NCI-H146 treated with DMSO at 0.1 percent for 48 hours (cell line): ENCODE data around the gene GALNT6.
"Not testable (repeated sequence)": the region's sequence is repeated elsewhere in the genome, so short reads cannot be mapped to it uniquely, and the experiment has no call there.

Experiments
- DNase-seq: peaks from one replicate; lab custom pipeline; 2025; ENCODE audit not compliant: unreplicated experiment; lab: John Stamatoyannopoulos, UW

Gene GALNT6

DNA sequence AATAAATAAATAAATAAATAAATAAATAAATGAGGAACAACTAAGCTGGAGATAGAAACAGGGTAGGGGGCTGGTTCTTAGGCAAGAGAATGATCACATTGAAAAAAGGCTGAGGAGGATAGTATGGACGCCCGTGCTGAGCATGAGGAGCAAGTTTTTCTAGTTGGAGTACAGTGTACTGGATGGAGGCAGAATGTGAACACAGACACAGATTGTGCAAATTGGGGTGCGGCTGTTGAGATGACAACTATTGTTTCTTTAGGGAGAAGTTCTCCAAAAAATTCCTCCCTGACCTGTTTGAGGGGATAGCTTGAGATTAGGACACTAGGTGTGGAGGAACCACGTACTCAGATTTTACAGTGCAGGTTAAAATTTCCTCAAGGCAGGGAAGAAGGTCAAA lies 66.3 kb downstream of the GALNT6 start:
- no peak for DNase-seq

- DNase-seq = no peak
Measured at GRCh38 chr12:51323966-51324895, 67.0 kb downstream of the GALNT6 start, which contains the start of gene BIN2. TSS of gene BIN2 (minus strand) at chr12:51324174. CDS start at chr12:51324102, 72 bp downstream.

- DNase-seq = no peak
Measured at GRCh38 chr12:51323317-51323960, 67.8 kb downstream of the GALNT6 start.

GRCh38 chr12:51322452-51322851 lies 68.8 kb downstream of the GALNT6 start:
- DNase-seq = no peak

DNA sequence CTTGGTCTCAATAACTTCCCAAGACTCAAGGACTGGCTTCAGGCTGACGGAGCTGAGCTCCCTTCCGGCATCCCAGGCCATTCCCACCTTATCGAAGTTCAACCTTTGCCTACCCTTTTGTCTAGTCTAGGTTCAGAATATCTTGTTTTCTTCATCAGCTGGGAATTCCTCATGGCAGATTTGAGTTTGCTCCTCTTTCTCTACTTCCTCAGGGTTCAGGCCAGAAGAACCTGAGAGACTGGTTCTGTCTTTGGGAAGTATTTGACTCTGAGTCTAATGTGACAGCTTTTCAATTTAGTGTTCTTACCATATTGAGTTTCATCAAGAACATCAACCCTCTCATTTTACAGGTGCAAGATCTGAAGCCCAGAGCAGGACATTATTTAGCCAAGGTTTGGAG lies 69.3 kb downstream of the GALNT6 start:
- DNase-seq = no peak

GRCh38 chr12:51320695-51321320 lies 70.4 kb downstream of the GALNT6 start:
- DNase-seq = no peak

GRCh38 chr12:51320311-51320694 lies 70.9 kb downstream of the GALNT6 start:
- no peak for DNase-seq

GRCh38 chr12:51318846-51319599 lies 72.2 kb downstream of the GALNT6 start:
- no peak for DNase-seq

GRCh38 chr12:51318057-51318806 lies 73.0 kb downstream of the GALNT6 start:
- not testable (repeated sequence) for DNase-seq

DNA sequence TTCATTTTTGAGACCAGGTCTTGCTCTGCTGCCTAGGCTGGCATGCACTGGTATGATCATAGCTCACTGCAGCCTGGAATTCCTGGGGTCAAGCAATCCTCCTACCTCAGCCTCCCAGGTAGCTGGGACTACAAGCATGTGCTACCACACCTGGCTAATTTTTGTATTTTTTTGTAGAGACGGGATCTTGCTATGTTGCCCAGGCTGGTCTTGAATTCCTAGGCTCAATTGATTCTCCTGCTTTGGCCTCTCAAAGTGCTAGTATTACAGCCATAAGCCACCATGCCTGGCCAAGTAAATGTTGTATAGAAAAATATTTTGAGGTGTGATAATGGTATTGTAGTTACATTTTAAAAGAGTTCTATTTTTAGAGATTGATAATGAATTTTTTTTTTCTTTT lies 79.8 kb downstream of the GALNT6 start:
- DNase-seq = no peak

DNA sequence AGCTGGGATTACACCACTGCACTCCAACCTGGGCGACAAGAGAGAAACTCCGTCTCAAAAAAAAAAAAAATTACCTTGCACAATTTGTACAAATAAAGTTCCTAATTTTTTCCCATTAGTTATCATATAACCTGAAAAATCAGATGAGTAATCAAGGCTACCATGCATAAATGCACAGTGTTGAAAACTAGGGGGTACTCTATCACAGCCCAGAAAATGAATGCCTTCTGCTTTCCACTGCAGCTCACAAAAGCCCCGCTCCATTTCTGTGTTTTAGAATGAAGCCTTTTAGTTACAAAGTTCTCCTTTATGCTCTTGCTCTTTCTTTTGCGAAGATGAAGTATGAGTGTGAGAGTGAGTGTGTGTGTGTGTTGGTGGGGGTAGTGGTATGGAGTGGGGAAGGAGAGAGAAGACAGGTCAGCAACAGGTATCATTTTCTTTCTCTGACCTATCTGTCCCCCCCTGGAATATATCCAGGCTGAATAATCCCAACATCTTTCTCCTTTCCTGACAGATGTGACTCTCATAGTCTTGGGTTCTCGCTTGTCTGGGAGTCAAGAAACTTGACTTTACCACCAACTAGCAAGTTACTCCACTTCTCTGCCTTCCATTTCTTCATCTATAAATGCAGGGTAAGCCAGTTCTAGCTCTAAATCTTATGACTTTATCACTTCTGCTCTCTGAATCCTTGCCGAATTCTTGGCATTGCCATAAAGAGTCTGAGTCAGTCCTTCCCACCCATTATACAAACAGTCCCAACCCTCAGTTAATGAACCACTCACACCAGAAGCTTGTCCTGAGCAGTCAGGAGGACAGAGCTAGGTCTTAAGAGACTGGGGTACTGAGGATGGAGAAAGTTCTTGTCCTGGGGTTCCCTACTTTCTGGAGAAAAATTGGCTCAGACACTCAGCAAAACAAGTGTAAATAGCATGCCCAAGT lies 83.3 kb downstream of the GALNT6 start:
- DNase-seq = no peak

DNA sequence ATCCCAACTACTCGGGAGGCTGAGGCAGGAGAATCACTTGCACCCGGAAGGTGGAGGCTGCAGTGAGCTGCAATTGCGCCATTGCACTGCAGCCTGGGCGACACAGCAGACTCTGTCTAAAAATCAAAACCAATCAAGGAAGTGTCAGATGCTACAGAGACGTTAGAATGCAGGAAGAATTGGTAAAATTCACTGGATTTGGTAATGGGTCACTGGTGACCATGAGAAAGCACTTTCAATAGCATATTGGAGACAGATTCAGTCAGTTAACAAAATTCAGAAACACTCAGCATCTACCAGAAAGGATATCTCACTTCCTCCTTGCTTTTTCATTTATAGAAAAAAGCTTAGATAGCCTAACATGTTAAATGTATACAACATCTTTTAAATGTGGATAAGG lies 84.7 kb downstream of the GALNT6 start:
- no peak for DNase-seq
